Uterus (tissue), 4 donors: ENCODE data around the gene UBE2J1. TPM values are rescaled to one million over a fixed set of nuclear protein-coding genes. Genes with fewer than 3 reads are reported as not detected.

Experiments used
- DNase-seq, 2 donors: peaks; one replicate each; pipeline ENCODE4 v3.0.0-alpha.2; 2019 to 2020
- H3K27ac ChIP-seq, 2 donors: fragments of 200-600 bp; sonication (generic); 1 replicate in 1 of 2; 2 replicates in 1 of 2; pipeline ENCODE4 v1.5.1; 2016 to 2018
- H3K27me3 ChIP-seq, 2 donors: fragments of 200-600 bp; sonication (generic); one replicate each; pipeline ENCODE4 v1.5.1; 2018 to 2019; ENCODE audit warnings: control low read depth in 1 of 2
- H3K36me3 ChIP-seq, 2 donors: fragments of 200-600 bp; sonication (generic); one replicate each; pipeline ENCODE4 v1.5.1; 2019; ENCODE audit warnings: control low read depth in 1 of 2
- H3K4me1 ChIP-seq, 2 donors: fragments of 200-600 bp; sonication (generic); one replicate each; pipeline ENCODE4 v1.5.1; 2018 to 2019; ENCODE audit warnings: control low read depth in 1 of 2
- H3K4me3 ChIP-seq, 2 donors: fragments of 200-600 bp; sonication (generic); 1 replicate in 1 of 2; 2 replicates in 1 of 2; pipeline ENCODE4 v1.5.1; 2018 to 2019; ENCODE audit warnings: mild to moderate bottlenecking in 1 of 2
- H3K9me3 ChIP-seq, 2 donors: fragments of 200-600 bp; sonication (generic); one replicate each; pipeline ENCODE4 v1.5.1; 2019; ENCODE audit warnings: control low read depth in 1 of 2
- POLR2A ChIP-seq, 2 donors: fragments of 450-650 bp; IDR thresholded peaks; one replicate each; pipeline ENCODE4 v1.6.1; 2016; ENCODE audit warnings: antibody characterized with exemption in 2 of 2, mild to moderate bottlenecking in 1 of 2, moderate library complexity in 1 of 2
- intact Hi-C: fragments of 100-400 bp; cut with DNase I; formaldehyde crosslinking; loops from one replicate; pipeline ENCODE4 v1.15.1; 2023; ENCODE audit warnings: low total_unique reads
- total RNA-seq, 4 donors: library from RNA; depleted of rRNA in 3 of 4; stranded (reverse); fragments of >200 nt in 3 of 4; gene quantifications; one replicate each; pipeline versions ENCODE4 v1.1.0 to v1.2.4, GENCODE V29; 2014 to 2023
- TF ChIP-seq, protein P1 (sequence below), 4 experiments: fragments of 200-600 bp in 2 of 4; fragments of 450-650 bp in 2 of 4; sonication (generic) in 2 of 4; IDR thresholded peaks; one replicate each; pipeline ENCODE4 v1.5.1; 2016 to 2019; ENCODE audit warnings: antibody characterized with exemption in 4 of 4, mild to moderate bottlenecking in 2 of 4, moderate library complexity in 1 of 4
- donor health status: DM: yes; HTN: yes; CAD: no.

UBE2J1 gene
- total RNA-seq, 4 donors from 2014 or later = 13.1 to 55.2 (median 41.0) TPM

DNA sequence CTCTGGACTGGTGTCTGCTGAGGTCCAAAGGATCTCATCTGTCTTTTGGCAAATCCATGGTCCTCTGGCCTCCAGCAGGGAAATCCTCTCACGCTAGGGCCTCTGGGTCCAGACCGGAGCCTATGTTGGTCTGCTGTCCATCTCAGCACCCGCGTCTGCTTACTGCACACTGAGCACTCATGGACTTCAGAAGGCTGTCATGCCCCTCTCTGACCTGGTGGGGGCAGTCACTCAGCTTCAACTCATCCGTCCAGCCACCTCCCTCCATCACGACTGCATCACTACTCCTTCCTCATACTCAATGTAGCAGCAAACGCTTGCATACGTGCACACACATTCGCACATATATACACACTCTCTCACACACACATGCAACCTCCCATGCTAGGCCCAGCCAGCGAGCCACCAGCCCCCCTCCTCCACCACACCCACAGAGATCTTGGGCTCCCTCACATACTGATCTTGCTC is 70.7 kb downstream of the UBE2J1 start:
- intact Hi-C loops = no loop called here
- Histone ChIP-seq H3K36me3 (no peaks in the 10 kb centered on the region), H3K4me3 (no peak overlapping the region), H3K27ac (no peak overlapping the region), H3K4me1 (no peaks in the 10 kb centered on the region), H3K9me3 (no peaks in the 10 kb centered on the region), H3K27me3 (no peaks in the 10 kb centered on the region)
- no peak for TF ChIP-seq POLR2A (IDR thresholded peaks at IDR 0.05)
- TF ChIP-seq, protein P1, sequence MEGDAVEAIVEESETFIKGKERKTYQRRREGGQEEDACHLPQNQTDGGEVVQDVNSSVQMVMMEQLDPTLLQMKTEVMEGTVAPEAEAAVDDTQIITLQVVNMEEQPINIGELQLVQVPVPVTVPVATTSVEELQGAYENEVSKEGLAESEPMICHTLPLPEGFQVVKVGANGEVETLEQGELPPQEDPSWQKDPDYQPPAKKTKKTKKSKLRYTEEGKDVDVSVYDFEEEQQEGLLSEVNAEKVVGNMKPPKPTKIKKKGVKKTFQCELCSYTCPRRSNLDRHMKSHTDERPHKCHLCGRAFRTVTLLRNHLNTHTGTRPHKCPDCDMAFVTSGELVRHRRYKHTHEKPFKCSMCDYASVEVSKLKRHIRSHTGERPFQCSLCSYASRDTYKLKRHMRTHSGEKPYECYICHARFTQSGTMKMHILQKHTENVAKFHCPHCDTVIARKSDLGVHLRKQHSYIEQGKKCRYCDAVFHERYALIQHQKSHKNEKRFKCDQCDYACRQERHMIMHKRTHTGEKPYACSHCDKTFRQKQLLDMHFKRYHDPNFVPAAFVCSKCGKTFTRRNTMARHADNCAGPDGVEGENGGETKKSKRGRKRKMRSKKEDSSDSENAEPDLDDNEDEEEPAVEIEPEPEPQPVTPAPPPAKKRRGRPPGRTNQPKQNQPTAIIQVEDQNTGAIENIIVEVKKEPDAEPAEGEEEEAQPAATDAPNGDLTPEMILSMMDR (IDR thresholded peaks at IDR 0.05) = no peak
- no peak for DNase-seq

DNA sequence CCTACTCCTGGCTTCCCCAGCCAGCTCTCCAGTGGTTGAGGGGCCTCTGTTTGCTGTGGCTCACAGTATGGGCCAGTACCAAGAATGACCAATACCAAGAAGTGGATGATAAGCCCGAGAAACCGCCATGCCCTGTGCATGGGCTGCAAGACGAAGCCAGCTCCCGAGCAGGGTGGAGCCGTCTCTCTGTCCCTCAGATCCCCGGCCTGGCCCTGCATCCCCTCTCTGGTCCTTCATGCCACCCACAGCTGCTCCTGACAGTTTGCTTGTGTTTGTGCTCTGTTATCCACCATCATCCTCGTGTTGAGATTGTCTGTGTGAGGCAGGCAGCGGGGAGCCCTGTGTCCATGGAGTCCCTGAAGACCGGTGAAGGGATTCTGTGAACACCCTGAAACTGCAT is 73.6 kb downstream of the UBE2J1 start:
- DNase-seq = no peak
- Histone ChIP-seq H3K36me3 (no peaks in the 10 kb centered on the region), H3K4me3 (no peak overlapping the region), H3K9me3 (no peaks in the 10 kb centered on the region), H3K27ac (no peak overlapping the region), H3K4me1 (no peaks in the 10 kb centered on the region), H3K27me3 (no peaks in the 10 kb centered on the region)
- no peak for TF ChIP-seq POLR2A (IDR thresholded peaks at IDR 0.05)
- TF ChIP-seq, protein P1 (IDR thresholded peaks at IDR 0.05) = no peak
- intact Hi-C loops = no loop called here

Other genes with a start within 250 kb of the UBE2J1 start
- gene SRSF12, start 234.7 kb downstream of the UBE2J1 start, total RNA-seq = 10 to 100 TPM in 1 of 4 donors, 1 to 10 TPM in 1, not detected in 2; 2.8 to 12.7 TPM
- gene PM20D2, start 206.7 kb downstream of the UBE2J1 start, total RNA-seq = 10 to 100 TPM in 3 of 4 donors, 1 to 10 TPM in 1; 5.6 to 50.3 (median 16.0) TPM
- gene GABRR1, start 135.4 kb downstream of the UBE2J1 start, total RNA-seq = under 1 TPM in 1 of 4 donors, not detected in 3; 0.69 TPM
- 1 to 10 TPM in 1 of 4 donors, under 1 TPM in 2, not detected in 1; 0.26 to 1.7 (median 0.95) TPM for gene GABRR2, start 37.4 kb downstream of the UBE2J1 start, total RNA-seq
- gene RRAGD, start 59.6 kb upstream of the UBE2J1 start, total RNA-seq = 1 to 10 TPM in 3 of 4 donors, under 1 TPM in 1; 0.26 to 6.5 (median 3.6) TPM
- 10 to 100 TPM in 3 of 4 donors, 1 to 10 TPM in 1; 6.7 to 32.6 (median 24.5) TPM for gene ANKRD6, start 80.4 kb upstream of the UBE2J1 start, total RNA-seq